T-helper 17 cell (primary cell): ENCODE measurements around the gene TMPRSS9. TPM values are rescaled to one million over a fixed set of nuclear protein-coding genes. Genes with fewer than 3 reads are reported as not detected.

Experiments used
- ATAC-seq: fragments of 150-1000 bp; cut with Tn5 transposase; 2 replicates; pipeline ENCODE4 v1.10.0; 2021; ENCODE audit warnings: mild to moderate bottlenecking, moderate library complexity
- DNase-seq, 3 donors: peaks; one replicate each; pipeline versions ENCODE4 v3.0.0 to v3.0.0-alpha.2; 2020 to 2021
- H3K9me3 ChIP-seq: one replicate; pipeline ENCODE4 v1.7.0; 2013; ENCODE audit warnings: low read length, mild to moderate bottlenecking; ENCODE audit not compliant: control insufficient read depth, poor library complexity, severe bottlenecking
- H3K27ac Mint-ChIP-seq: one replicate; pipeline ENCODE4 v1.8.0; 2022; ENCODE audit warnings: mild to moderate bottlenecking, moderate library complexity, mixed read lengths
- H3K27me3 Mint-ChIP-seq: one replicate; pipeline ENCODE4 v1.8.0; 2022; ENCODE audit warnings: mixed read lengths
- H3K36me3 Mint-ChIP-seq: one replicate; pipeline ENCODE4 v1.8.0; 2022; ENCODE audit warnings: low read depth, mixed read lengths
- H3K4me1 Mint-ChIP-seq: one replicate; pipeline ENCODE4 v1.8.0; 2022; ENCODE audit warnings: mild to moderate bottlenecking, mixed read lengths
- H3K4me3 Mint-ChIP-seq: one replicate; pipeline ENCODE4 v1.8.0; 2022; ENCODE audit warnings: mild to moderate bottlenecking, moderate library complexity, mixed read lengths
- total RNA-seq, 4 donors: library from RNA in 2 of 4; stranded (reverse) in 2 of 4; gene quantifications; one replicate each; pipeline ENCODE4 v1.2.3 and lab custom pipeline; 2022 to 2026

The TMPRSS9 gene
- total RNA-seq, 2 donors from 2014 or later: not detected

- H3K4me1 Mint-ChIP-seq: peaks cover 8% of the 10 kb centered on the region
- no peak for ATAC-seq
- H3K4me3 Mint-ChIP-seq: no peak overlapping the region
- no peaks in the 10 kb centered on the region for H3K9me3 ChIP-seq
- no peak for DNase-seq
- no peak overlapping the region for H3K27ac Mint-ChIP-seq
- peaks cover 2% of the 10 kb centered on the region for H3K36me3 Mint-ChIP-seq
- H3K27me3 Mint-ChIP-seq: no peaks in the 10 kb centered on the region
Measured at GRCh38 chr19:2423071-2423914, 63.2 kb downstream of the TMPRSS9 start.

DNA sequence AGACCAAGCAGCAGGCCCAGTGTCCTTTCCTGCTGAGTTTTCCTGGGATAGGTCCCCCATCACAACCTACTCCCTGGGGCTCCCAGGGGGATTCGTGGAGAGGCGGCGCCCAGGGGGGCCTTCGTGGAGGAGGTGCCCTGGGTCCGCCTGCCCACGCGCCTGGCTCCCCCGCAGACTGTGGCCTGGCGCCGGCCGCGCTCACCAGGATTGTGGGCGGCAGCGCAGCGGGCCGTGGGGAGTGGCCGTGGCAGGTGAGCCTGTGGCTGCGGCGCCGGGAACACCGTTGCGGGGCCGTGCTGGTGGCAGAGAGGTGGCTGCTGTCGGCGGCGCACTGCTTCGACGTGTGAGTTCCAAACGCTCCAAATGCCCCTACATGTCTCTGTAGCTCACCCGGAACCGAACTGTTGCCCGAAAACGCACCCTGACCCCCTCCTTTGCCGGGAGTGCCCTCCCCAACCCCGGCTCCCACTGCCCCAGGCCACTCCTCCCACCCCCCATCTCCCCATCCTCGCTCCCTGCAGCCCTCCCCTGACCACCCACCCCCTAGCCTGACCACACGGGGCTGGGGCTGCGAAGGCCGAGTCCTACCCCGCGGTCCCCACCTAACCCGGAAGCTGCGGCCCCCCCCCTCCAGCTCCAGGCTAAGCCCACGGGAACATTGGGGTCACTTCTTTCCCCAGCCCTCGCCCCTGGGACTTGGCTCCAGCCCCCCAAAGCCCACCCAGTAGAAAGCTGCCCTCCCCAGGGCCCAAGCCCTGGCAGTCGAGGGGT lies 64.0 kb downstream of the TMPRSS9 start:
- no peak overlapping the region for H3K27ac Mint-ChIP-seq
- DNase-seq: no peak
- H3K4me3 Mint-ChIP-seq: no peak overlapping the region
- no peaks in the 10 kb centered on the region for H3K27me3 Mint-ChIP-seq
- peaks cover 2% of the 10 kb centered on the region for H3K36me3 Mint-ChIP-seq
- no peaks in the 10 kb centered on the region for H3K9me3 ChIP-seq
- no peak for ATAC-seq
- H3K4me1 Mint-ChIP-seq: peaks cover 8% of the 10 kb centered on the region

DNA sequence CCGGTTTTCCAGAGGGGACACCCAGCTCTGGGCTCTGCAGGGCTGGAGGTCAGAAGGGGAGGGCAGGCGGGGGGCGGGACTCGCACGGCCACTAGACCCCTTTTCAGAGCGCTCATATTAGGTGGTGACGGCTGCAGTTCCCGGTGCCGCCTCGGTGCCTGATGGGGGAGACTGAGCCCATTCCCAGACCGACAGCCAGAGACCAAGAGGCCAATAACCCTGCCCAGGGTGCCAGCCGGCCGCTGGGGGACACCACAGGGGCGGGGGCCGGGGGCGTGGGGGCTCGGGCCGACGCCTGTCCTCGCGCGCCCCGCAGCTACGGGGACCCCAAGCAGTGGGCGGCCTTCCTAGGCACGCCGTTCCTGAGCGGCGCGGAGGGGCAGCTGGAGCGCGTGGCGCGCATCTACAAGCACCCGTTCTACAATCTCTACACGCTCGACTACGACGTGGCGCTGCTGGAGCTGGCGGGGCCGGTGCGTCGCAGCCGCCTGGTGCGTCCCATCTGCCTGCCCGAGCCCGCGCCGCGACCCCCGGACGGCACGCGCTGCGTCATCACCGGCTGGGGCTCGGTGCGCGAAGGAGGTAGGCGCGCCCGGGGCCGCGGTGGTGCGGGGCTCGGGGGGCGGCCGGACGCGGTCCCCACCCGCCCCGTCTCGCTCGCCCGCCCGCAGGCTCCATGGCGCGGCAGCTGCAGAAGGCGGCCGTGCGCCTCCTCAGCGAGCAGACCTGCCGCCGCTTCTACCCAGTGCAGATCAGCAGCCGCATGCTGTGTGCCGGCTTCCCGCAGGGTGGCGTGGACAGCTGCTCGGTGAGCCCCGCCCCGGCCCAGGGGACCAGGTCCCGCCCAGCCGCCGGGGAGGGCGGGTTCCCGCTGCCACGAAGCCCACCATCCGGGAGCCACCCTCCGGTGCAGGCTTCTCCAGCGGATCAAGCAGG lies 64.9 kb downstream of the TMPRSS9 start:
- no peaks in the 10 kb centered on the region for H3K27me3 Mint-ChIP-seq
- DNase-seq: no peak
- no peak overlapping the region for H3K27ac Mint-ChIP-seq
- no peak overlapping the region for H3K4me3 Mint-ChIP-seq
- H3K9me3 ChIP-seq: no peaks in the 10 kb centered on the region
- ATAC-seq: no peak
- peaks cover 8% of the 10 kb centered on the region for H3K4me1 Mint-ChIP-seq
- peaks cover 2% of the 10 kb centered on the region for H3K36me3 Mint-ChIP-seq

DNA sequence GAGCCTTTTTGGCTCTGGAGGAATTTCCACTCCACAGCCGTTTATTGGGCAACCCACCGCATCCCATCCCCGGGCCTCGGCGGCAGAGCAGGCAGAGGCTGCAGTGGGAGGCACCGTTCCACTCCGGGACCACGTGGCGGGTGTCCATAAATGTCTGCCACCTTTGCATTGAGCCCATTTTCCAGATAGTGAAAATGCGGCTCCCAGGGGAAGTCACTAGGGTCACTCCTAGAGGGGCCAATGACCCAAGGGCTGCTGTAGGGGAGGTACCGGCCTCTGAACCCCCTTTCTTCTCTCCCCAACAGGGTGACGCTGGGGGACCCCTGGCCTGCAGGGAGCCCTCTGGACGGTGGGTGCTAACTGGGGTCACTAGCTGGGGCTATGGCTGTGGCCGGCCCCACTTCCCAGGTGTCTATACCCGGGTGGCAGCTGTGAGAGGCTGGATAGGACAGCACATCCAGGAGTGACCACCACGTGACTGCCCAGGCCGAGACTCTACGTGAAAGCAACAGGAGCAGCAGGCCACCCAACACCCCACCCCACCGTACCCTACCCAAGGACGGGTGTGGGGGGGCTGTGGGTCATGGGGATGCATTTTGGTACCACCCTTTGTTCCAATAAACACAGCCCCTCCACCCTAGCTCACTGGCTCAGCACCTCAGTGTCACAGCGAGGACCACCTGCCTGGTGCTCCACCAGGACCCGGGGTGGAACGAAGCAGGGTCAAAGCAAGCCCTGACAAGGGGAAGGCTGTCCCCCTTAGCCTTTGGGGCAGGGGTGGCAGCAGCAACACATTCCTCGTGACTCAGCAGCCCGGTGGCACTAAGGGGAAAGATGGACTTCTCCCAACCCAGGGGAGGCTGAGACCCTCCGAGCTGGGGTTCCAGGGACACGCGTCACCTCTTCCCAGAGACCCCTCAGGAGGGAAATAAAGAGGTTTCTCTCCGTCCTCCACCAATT lies 65.8 kb downstream of the TMPRSS9 start:
- peak overlapping the region; percentile 98 for H3K4me3 Mint-ChIP-seq
- peaks cover 2% of the 10 kb centered on the region for H3K36me3 Mint-ChIP-seq
- ATAC-seq (no peak), DNase-seq (no peak)
- H3K27me3 Mint-ChIP-seq: no peaks in the 10 kb centered on the region
- H3K27ac Mint-ChIP-seq: peak overlapping the region; percentile 53
- peaks cover 8% of the 10 kb centered on the region for H3K4me1 Mint-ChIP-seq
- no peaks in the 10 kb centered on the region for H3K9me3 ChIP-seq

DNA sequence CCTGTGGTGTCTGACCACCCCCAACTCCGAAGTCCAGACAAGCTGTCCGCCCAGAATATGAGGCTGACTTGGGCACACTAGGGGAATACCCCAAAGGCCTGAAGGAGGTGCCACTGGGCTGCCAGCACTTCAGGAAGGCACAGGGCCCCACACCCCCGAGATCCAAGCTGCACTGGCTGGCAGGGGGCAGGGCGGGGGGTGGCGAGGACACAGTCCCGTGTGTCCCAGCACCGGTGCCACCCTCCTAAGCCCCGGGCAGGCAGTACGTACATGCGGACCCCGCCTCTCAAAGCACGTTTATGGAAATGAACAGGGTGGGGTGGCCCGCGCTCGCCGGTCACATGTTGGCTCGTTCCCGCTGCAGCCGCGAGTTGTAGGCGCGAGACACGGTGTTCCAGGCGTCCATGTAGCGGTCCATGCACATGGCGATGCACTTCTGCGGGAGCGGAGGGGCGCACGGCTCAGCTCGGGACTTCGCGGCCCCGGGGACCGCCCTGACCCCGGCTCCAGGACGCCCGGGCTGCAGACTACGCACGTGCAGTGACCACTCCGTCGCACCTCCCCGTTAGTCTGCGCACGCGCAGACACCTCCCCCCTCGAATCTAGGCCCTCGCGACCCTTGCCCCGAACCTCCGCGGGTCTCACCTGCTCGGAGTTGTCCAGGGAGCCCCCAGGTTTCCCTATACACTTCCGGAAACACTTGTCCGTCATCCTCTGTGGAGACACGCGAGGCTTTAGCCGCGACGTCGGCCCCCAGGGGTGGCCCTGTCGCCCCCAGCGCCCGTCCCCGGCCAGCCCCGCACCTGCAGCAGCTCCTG lies 66.8 kb downstream of the TMPRSS9 start:
- Mint-ChIP-seq H3K4me3 (peak overlapping the region; percentile 98), H3K27me3 (no peaks in the 10 kb centered on the region), H3K36me3 (peaks cover 2% of the 10 kb centered on the region), H3K27ac (peak overlapping the region; percentile 95), H3K4me1 (peaks cover 8% of the 10 kb centered on the region)
- DNase-seq (no peak), ATAC-seq (peak; percentile 8)
- H3K9me3 ChIP-seq: no peaks in the 10 kb centered on the region

DNA sequence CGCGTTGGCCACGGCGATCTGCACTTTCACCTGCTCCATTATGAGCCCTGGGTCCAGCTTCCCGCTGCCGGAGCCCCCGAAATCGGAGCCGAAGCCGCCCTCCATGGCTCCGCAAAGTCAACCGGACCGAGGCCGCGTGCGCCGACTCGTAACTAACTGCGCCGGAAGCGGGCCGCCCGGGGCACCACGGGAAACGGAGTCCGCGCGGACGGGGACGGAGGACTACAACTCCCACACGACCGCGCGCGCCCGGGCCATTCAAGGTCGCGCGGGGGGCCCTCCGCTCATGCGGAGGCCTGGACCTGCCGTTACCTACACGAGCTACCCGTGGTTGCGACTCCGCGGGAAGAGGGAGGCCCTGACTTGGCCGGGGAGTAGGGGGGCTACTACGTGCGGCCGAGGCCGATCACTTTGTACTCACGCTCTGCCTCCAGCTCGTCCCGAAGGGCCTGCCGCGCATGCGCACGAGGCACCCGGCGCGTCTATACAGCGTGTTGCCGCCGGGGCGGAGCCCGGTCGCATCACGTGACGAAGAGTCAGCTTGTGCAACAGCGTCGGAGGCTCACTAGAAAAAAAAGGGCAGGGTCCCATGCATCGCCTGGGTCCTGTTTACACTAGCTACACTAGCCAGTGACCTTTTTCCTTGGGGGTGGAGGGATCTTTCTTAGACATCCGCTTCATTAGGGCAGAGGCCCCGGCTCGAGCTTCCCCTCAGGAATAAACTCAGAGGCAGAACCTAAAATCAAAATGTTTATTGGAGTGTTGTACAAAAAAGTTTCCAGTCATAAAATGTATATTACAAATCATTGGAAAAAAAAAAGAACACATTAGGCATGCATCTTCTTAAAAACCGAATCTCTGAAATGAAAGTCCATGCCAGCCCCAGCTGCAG lies 67.6 kb downstream of the TMPRSS9 start, which contains the start of gene TIMM13:
Gene TIMM13, minus strand, starts transcription at position 158 of the 892 bp plus-strand sequence. Its CDS starts 53 bp downstream, at position 105.
- Mint-ChIP-seq H3K4me3 (peak within 1 kb of the TSS; percentile 98), H3K36me3 (peaks cover 2% of the 10 kb centered on the region), H3K27me3 (no peaks in the 10 kb centered on the region), H3K4me1 (peaks cover 8% of the 10 kb centered on the region), H3K27ac (peak within 1 kb of the TSS; percentile 95)
- DNase-seq (peak; percentile 93 to 95 (median 94)), ATAC-seq (peak; percentile 96)
- no peaks in the 10 kb centered on the region for H3K9me3 ChIP-seq

- H3K4me1 Mint-ChIP-seq: peaks cover 8% of the 10 kb centered on the region
- peaks cover 2% of the 10 kb centered on the region for H3K36me3 Mint-ChIP-seq
- DNase-seq (no peak), ATAC-seq (no peak)
- H3K27me3 Mint-ChIP-seq: no peaks in the 10 kb centered on the region
- H3K27ac Mint-ChIP-seq: peak overlapping the region; percentile 95
- H3K4me3 Mint-ChIP-seq: no peak overlapping the region
- no peaks in the 10 kb centered on the region for H3K9me3 ChIP-seq
Measured at GRCh38 chr19:2428321-2428690, 68.2 kb downstream of the TMPRSS9 start.

DNA sequence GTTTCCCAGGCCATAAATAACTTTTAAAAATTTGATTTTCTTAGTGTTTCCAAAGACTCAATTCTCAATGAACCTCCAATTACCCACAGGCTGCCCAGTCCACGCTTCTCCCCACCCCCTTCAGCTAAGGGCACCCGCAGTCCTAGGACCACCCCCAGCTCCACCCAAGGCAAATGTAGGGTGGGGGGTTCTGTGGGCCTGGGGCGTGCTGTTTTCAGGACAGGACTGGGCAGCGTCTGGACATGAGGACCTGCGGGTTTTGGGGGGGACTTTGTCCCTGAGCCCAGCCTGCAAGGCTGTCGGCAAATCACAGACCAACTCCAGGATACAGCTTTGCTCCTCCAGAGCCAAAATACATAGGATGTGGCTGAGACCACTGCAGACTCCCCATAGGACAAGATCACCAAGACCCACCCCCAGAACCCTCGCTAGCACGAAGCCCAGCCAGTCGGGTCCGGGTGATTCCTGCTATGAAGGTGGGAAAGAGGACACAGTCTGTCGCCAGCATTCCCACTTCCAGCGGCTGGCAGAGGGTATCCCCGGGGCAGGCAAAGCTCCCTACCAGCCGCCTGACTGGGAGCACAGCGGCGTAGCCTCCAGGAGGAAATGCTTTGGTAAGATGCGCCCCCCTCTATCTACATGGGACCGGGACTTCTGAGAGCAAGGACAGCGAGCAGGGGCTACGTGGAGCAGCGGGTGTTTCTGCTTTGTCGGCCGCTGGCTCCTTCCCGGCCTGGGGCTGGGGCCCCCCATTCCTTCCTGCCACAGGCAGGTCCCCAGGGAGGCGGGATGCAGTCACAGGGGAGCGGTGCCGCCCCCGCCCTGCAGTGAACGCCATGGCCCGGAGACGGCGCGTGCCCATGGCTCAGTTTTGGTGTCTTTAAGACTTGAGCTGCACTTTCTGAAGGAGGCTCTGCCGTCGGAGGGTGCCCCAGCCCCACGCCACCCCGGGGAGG lies 69.0 kb downstream of the TMPRSS9 start:
- H3K9me3 ChIP-seq: no peaks in the 10 kb centered on the region
- Mint-ChIP-seq H3K4me3 (no peak overlapping the region), H3K27me3 (no peaks in the 10 kb centered on the region), H3K36me3 (peaks cover 2% of the 10 kb centered on the region), H3K4me1 (peaks cover 8% of the 10 kb centered on the region), H3K27ac (no peak overlapping the region)
- DNase-seq: no peak
- no peak for ATAC-seq

DNA sequence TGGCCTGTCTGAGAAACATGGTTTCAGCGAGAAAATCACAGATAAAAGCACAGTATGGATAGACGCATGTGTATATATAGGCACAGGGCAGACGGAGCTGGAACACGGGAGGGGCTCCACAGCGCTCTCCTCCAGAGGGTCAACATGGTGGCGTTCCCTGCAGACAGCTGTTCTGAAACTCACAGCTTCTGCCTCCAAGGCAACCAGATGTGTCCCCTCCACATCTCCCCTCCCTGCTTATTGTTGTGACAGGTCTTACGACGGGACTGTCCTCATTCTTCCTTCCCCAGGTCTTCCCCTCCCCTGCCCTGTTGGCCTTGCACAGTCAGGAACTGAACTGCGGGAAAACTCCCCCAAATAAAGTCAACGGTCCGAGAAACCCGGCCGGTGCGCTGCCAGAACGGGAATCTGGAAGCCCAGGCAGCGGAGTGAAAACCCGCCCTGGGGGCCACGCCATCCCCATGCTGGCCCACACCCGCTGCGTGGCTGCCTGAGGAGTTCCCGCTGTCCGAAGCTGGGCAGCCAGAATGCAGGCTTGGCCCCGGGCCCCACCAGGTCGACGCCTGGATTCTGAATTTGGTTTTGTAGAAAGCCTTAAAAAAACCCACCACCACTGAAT lies 70.0 kb downstream of the TMPRSS9 start:
- no peaks in the 10 kb centered on the region for H3K9me3 ChIP-seq
- H3K27ac Mint-ChIP-seq: peak overlapping the region; percentile 62
- ATAC-seq (no peak), DNase-seq (no peak)
- H3K4me3 Mint-ChIP-seq: peak overlapping the region; percentile 49
- no peaks in the 10 kb centered on the region for H3K27me3 Mint-ChIP-seq
- H3K36me3 Mint-ChIP-seq: peaks cover 4% of the 10 kb centered on the region
- H3K4me1 Mint-ChIP-seq: peaks cover 8% of the 10 kb centered on the region
